Neural cell (in vitro differentiated cells): Measurements from ENCODE around the gene P2RX1. TPM values are rescaled to one million over a fixed set of nuclear protein-coding genes. Genes with fewer than 3 reads are reported as not detected.

Experiments used
- H2AFZ ChIP-seq: fragments of 200-600, 300-800 bp; sonication (generic), shearing (Covaris generic); 2 replicates; pipeline ENCODE4 v1.6.0; 2014; ENCODE audit warnings: low read depth, mild to moderate bottlenecking, antibody characterized with exemption, low read length, moderate library complexity
- H3F3A ChIP-seq: fragments of 200-600 bp; shearing (Covaris generic); 2 replicates; pipeline ENCODE4 v1.6.1; 2016; ENCODE audit warnings: mild to moderate bottlenecking, moderate library complexity, mixed read lengths, antibody characterized with exemption, low read length; ENCODE audit not compliant: insufficient read depth, poor library complexity, severe bottlenecking
- H3K27ac ChIP-seq: fragments of 200-600, 300-800 bp; sonication (generic), shearing (Covaris generic); 2 replicates; pipeline ENCODE4 v1.5.1; 2014; ENCODE audit warnings: mild to moderate bottlenecking, low read length, moderate library complexity
- H3K27me3 ChIP-seq: fragments of 300-800, 200-600 bp; sonication (generic), shearing (Covaris generic); 2 replicates; pipeline ENCODE4 v1.6.0; 2014; ENCODE audit warnings: mild to moderate bottlenecking, low read depth, low read length, moderate library complexity; ENCODE audit not compliant: insufficient read depth
- H3K36me3 ChIP-seq: fragments of 300-800, 200-600 bp; sonication (generic), shearing (Covaris generic); 2 replicates; pipeline ENCODE4 v1.5.1; 2014; ENCODE audit warnings: mild to moderate bottlenecking, antibody characterized with exemption, low read length, moderate library complexity; ENCODE audit not compliant: insufficient read depth
- H3K4me2 ChIP-seq: fragments of 300-800, 200-600 bp; sonication (generic), shearing (Covaris generic); 2 replicates; pipeline ENCODE4 v1.6.0; 2014; ENCODE audit warnings: mild to moderate bottlenecking, low read length
- H3K4me3 ChIP-seq: fragments of 300-800, 200-600 bp; sonication (generic), shearing (Covaris generic); 2 replicates; pipeline ENCODE4 v1.5.1; 2014; ENCODE audit warnings: mild to moderate bottlenecking, low read length, moderate library complexity
- H3K79me2 ChIP-seq: fragments of 200-600 bp; shearing (Covaris generic); replicated peaks from 2 replicates; pipeline ENCODE4 v1.6.0; 2014; ENCODE audit warnings: mild to moderate bottlenecking, low read length, moderate library complexity; ENCODE audit not compliant: insufficient read depth
- H3K9ac ChIP-seq: fragments of 300-800, 200-600 bp; sonication (generic), shearing (Covaris generic); 2 replicates; pipeline ENCODE4 v1.6.1; 2016; ENCODE audit warnings: mild to moderate bottlenecking, low read length, mixed read lengths
- H3K9me2 ChIP-seq: fragments of 200-600 bp; shearing (Covaris generic); 2 replicates; pipeline ENCODE4 v1.6.1; 2016; ENCODE audit warnings: mild to moderate bottlenecking, low read length, mixed read lengths; ENCODE audit not compliant: insufficient read depth
- H3K9me3 ChIP-seq: fragments of 200-600, 300-800 bp; sonication (generic), shearing (Covaris generic); 2 replicates; pipeline ENCODE4 v1.6.1; 2016; ENCODE audit warnings: mild to moderate bottlenecking, mixed run types, low read length, moderate library complexity, mixed read lengths
- H4K20me1 ChIP-seq: fragments of 200-600 bp; shearing (Covaris generic); 2 replicates; pipeline ENCODE4 v1.6.1; 2016; ENCODE audit warnings: mild to moderate bottlenecking, mixed run types; ENCODE audit not compliant: insufficient read depth
- CTCF ChIP-seq: fragments of 450-650 bp; IDR thresholded peaks from 2 replicates; pipeline ENCODE4 v1.5.1; 2014; ENCODE audit warnings: antibody characterized with exemption, mild to moderate bottlenecking, moderate library complexity; ENCODE audit not compliant: poor library complexity, severe bottlenecking
- EP300 ChIP-seq: fragments of 450-650 bp; conservative IDR thresholded peaks from 2 replicates; pipeline ENCODE4 v1.6.1; 2014; ENCODE audit warnings: antibody characterized with exemption, mild to moderate bottlenecking, moderate library complexity; ENCODE audit not compliant: poor library complexity, severe bottlenecking
- EZH2 ChIP-seq: fragments of 200-600, 300-800 bp; shearing (Covaris generic), sonication (generic); IDR thresholded peaks from 2 replicates; pipeline ENCODE4 v1.6.1; 2014; ENCODE audit warnings: antibody characterized with exemption, low read length, borderline replicate concordance, mild to moderate bottlenecking; ENCODE audit not compliant: insufficient read depth, poor library complexity, severe bottlenecking
- MXI1 ChIP-seq: fragments of 450-650 bp; conservative IDR thresholded peaks from 2 replicates; pipeline ENCODE4 v1.6.1; 2014; ENCODE audit warnings: antibody characterized with exemption, mild to moderate bottlenecking; ENCODE audit not compliant: poor library complexity, severe bottlenecking
- POLR2AphosphoS5 ChIP-seq: IDR thresholded peaks from 2 replicates; pipeline ENCODE4 v1.6.1; 2012
- RAD21 ChIP-seq: fragments of 450-650 bp; conservative IDR thresholded peaks from 2 replicates; pipeline ENCODE4 v1.6.1; 2014; ENCODE audit warnings: antibody characterized with exemption, mild to moderate bottlenecking, moderate library complexity
- REST ChIP-seq: IDR thresholded peaks from 2 replicates; pipeline ENCODE4 v1.6.1; 2012; ENCODE audit warnings: borderline replicate concordance
- SMC3 ChIP-seq: fragments of 450-650 bp; conservative IDR thresholded peaks from 2 replicates; pipeline ENCODE4 v1.6.1; 2014; ENCODE audit warnings: antibody characterized with exemption, mild to moderate bottlenecking, moderate library complexity; ENCODE audit not compliant: poor library complexity
- TAF1 ChIP-seq: IDR thresholded peaks from 2 replicates; pipeline ENCODE4 v1.6.1; 2012; ENCODE audit warnings: low read depth
- polyA plus RNA-seq: library from polyadenylated mRNA; depleted of rRNA; stranded (reverse); fragments of >200 nt; gene quantifications from 2 replicates; pipeline ENCODE4 v1.2.3, GENCODE V29; 2014

Gene P2RX1
- polyA plus RNA-seq, 1 donor from 2014 or later, result not detected

- Histone ChIP-seq H3K9me3 (no peaks in the 10 kb centered on the region), H3K79me2 (no peaks in the 10 kb centered on the region), H3F3A (no peaks in the 10 kb centered on the region), H3K9ac (peak overlapping the region; percentile 61), H3K27ac (no peak overlapping the region), H3K27me3 (no peaks in the 10 kb centered on the region), H3K36me3 (no peaks in the 10 kb centered on the region), H2AFZ (peak overlapping the region; percentile 56), H3K4me2 (peak overlapping the region; percentile 15), H4K20me1 (no peaks in the 10 kb centered on the region), H3K4me3 (peak overlapping the region; percentile 90), H3K9me2 (no peaks in the 10 kb centered on the region)
- TF ChIP-seq EZH2 (no peak), REST (no peak), RAD21 (no peak), MXI1 (peak; percentile 94), TAF1 (no peak), CTCF (peak; percentile 48), EP300 (no peak), SMC3 (peak; percentile 22), POLR2AphosphoS5 (no peak)
Measured at GRCh38 chr17:3892095-3892998, 23.9 kb downstream of the P2RX1 start.

- Histone ChIP-seq H3K9me2 (no peaks in the 10 kb centered on the region), H3K4me2 (peak overlapping the region; percentile 15), H3K27me3 (no peaks in the 10 kb centered on the region), H3K9me3 (no peaks in the 10 kb centered on the region), H3K27ac (no peak overlapping the region), H3K9ac (peak overlapping the region; percentile 61), H3K79me2 (no peaks in the 10 kb centered on the region), H3F3A (no peaks in the 10 kb centered on the region), H3K4me3 (peak overlapping the region; percentile 90), H2AFZ (no peak overlapping the region), H4K20me1 (no peaks in the 10 kb centered on the region), H3K36me3 (no peaks in the 10 kb centered on the region)
- TF ChIP-seq EZH2, result no peak
- no peak for TF ChIP-seq RAD21
- TF ChIP-seq REST, result no peak
- TF ChIP-seq POLR2AphosphoS5, result no peak
- no peak for TF ChIP-seq TAF1
- no peak for TF ChIP-seq EP300
- TF ChIP-seq MXI1, result no peak
Measured at GRCh38 chr17:3891626-3892094, 24.6 kb downstream of the P2RX1 start.
